Activated naive CD8-positive, alpha-beta T cell treated with anti-CD3 and anti-CD28 coated beads, Interleukin-2, amount 10 ng/mL, durations not matched to agents 7 days and 5 days (primary cell): ENCODE measurements around the gene CCDC200. TPM values are rescaled to one million over a fixed set of nuclear protein-coding genes. Genes with fewer than 3 reads are reported as not detected.
A peak's percentile ranks its signal among the peaks of the same experiment; 100 is the strongest.
"Not testable (repeated sequence)": the region's sequence is repeated elsewhere in the genome, so short reads cannot be mapped to it uniquely, and the experiment has no call there.

Experiments used
- ATAC-seq: fragments of 150-1000 bp; cut with Tn5 transposase; one replicate; pipeline ENCODE4 v1.10.0; 2021; ENCODE audit warnings: low read depth, moderate library complexity
- POLR2A ChIA-PET: fragments of 350-600 bp; sonication (Branson Sonifier 250); formaldehyde crosslinking; loops from one replicate; lab custom pipeline; 2021; ENCODE audit warnings: antibody characterized with exemption; lab: Charles Lee
- DNase-seq: peaks from one replicate; pipeline ENCODE4 v3.0.0; 2021
- H3K27ac Mint-ChIP-seq: one replicate; pipeline ENCODE4 v1.8.0; 2022; ENCODE audit warnings: mild to moderate bottlenecking, mixed read lengths
- H3K27me3 Mint-ChIP-seq: one replicate; pipeline ENCODE4 v1.8.0; 2022; ENCODE audit warnings: mild to moderate bottlenecking, moderate library complexity, mixed read lengths
- H3K36me3 Mint-ChIP-seq: one replicate; pipeline ENCODE4 v1.8.0; 2021; ENCODE audit warnings: mild to moderate bottlenecking, mixed read lengths
- H3K4me1 Mint-ChIP-seq: one replicate; pipeline ENCODE4 v1.8.0; 2021; ENCODE audit warnings: mixed read lengths
- H3K4me3 Mint-ChIP-seq: one replicate; pipeline ENCODE4 v1.8.0; 2022; ENCODE audit warnings: mild to moderate bottlenecking, moderate library complexity, mixed read lengths
- H3K9me3 Mint-ChIP-seq: one replicate; pipeline ENCODE4 v1.8.0; 2021; ENCODE audit warnings: mixed read lengths
- total RNA-seq, 2 experiments: library from RNA; stranded (reverse); gene quantifications; one replicate each; pipeline ENCODE4 v1.2.3, GENCODE V29; 2021

The CCDC200 gene
- total RNA-seq, 2 experiments from 2014 or later = 0.45 TPM; not detected in 1

DNA sequence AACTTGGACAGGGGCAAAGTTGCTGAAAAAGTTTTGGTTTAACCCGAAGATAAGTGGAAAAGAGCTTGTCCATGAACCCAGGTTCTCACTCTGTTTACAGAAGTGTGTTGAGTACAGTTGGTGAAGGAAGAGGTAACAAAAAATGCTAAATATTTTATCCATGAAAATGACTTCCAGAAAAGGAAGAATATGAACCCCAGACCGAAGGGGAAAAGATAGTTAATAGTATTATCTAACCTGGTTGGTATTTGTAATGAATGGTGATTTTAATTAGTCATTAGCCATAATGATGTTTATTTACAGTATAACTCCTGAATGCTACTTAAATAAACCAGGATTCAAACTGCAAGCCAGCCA is 17.3 kb downstream of the CCDC200 start:
- H3K9me3 Mint-ChIP-seq = no peaks in the 10 kb centered on the region
- peaks cover 14% of the 10 kb centered on the region for H3K36me3 Mint-ChIP-seq
- no peak for DNase-seq
- POLR2A ChIA-PET = interaction anchor here (0.6 to 10.4 kb wide), 12 partner anchors 9 to 273 kb away, joined by 3 to 221 read pairs (median 6); partner anchors contain the start of genes BRCA1, DHX8, NBR1 and RPL27
- peak overlapping the region; percentile 94 for H3K27ac Mint-ChIP-seq
- no peak for ATAC-seq
- peak overlapping the region; percentile 98 for H3K4me3 Mint-ChIP-seq
- peaks cover 18% of the 10 kb centered on the region for H3K4me1 Mint-ChIP-seq
- H3K27me3 Mint-ChIP-seq = no peaks in the 10 kb centered on the region

GRCh38 chr17:43210576-43210975 is 17.8 kb downstream of the CCDC200 start:
- no peaks in the 10 kb centered on the region for H3K27me3 Mint-ChIP-seq
- peaks cover 18% of the 10 kb centered on the region for H3K4me1 Mint-ChIP-seq
- H3K9me3 Mint-ChIP-seq = no peaks in the 10 kb centered on the region
- DNase-seq (no peak), ATAC-seq (no peak)
- H3K4me3 Mint-ChIP-seq = peak overlapping the region; percentile 98
- peaks cover 11% of the 10 kb centered on the region for H3K36me3 Mint-ChIP-seq
- POLR2A ChIA-PET = interaction anchor here (1.0 to 10.4 kb wide), 5 partner anchors 37 to 212 kb away, joined by 3 to 221 read pairs (median 11); partner anchors contain the start of genes NBR1 and RPL27
- H3K27ac Mint-ChIP-seq = peak overlapping the region; percentile 94

DNA sequence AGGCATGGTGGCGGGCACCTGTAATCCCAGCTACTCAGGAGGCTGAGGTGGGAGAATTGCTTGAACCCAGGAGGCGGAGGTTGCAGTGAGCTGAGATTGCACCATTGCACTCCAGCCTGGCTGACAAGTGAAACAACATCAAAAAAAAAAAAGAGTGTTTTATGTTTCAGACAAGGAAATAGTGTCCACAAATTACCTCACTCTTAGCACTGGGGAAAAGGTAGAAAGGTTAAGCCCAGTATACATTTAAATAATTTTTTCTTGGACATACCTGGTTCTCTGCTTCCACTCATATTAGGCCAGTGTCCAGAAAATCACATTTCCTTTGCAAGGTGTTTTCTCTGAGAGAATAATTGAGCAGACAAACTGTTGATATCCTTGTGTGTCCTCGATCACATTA is 25.4 kb downstream of the CCDC200 start:
- DNase-seq, H3K27me3 Mint-ChIP-seq, ATAC-seq, H3K4me3 Mint-ChIP-seq, H3K27ac Mint-ChIP-seq, H3K4me1 Mint-ChIP-seq, H3K9me3 Mint-ChIP-seq, POLR2A ChIA-PET: not testable (repeated sequence)
- peaks cover 31% of the 10 kb centered on the region for H3K36me3 Mint-ChIP-seq

DNA sequence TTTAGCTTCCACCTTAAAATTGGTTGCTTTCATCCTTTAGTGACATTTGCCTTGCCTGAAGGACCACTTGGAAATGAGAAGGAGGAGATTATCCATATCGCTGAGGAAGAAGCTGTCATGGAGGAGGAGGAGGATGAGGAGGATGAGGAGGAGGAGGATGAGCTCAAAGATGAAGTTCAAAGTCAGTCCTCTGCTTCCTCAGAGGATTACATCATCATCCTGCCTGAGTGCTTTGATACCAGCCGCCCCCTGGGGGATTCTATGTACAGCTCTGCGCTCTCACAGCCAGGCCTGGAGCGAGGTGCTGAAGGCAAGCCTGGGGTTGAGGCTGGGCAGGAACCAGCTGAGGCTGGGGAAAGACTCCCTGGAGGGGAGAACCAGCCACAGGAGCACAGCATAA is 28.3 kb downstream of the CCDC200 start:
- H3K36me3 Mint-ChIP-seq = peaks cover 26% of the 10 kb centered on the region
- POLR2A ChIA-PET = interaction anchor here (0.7 to 1.8 kb wide), 6 partner anchors 9 to 168 kb away, joined by 3 to 7 read pairs (median 4); partner anchors contain the start of gene TMEM106A
- no peak for DNase-seq
- no peak overlapping the region for H3K27ac Mint-ChIP-seq
- no peaks in the 10 kb centered on the region for H3K27me3 Mint-ChIP-seq
- no peaks in the 10 kb centered on the region for H3K9me3 Mint-ChIP-seq
- no peak overlapping the region for H3K4me3 Mint-ChIP-seq
- peaks cover 5% of the 10 kb centered on the region for H3K4me1 Mint-ChIP-seq
- ATAC-seq = no peak

DNA sequence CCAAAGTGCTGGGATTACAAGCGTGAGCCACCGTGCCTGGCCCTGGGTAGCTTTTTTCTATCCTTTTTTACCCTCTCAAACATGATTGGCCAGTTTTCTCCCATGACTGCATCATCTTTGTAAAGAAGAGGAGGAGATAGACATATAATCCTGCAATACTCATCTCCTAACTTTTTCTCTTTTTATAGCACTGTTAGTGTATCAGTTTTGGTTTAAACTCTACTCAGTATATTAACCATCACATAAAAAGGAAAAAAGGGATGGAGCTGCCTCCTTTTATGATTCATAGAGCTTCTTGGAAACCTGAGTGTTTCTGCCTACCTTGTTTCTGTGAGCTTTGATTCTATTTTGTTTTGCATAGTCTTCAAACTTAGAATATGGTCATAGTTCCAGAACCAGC is 28.8 kb downstream of the CCDC200 start:
- Mint-ChIP-seq H3K4me1 (peaks cover 5% of the 10 kb centered on the region), H3K4me3 (no peak overlapping the region), H3K36me3 (peaks cover 25% of the 10 kb centered on the region), H3K27ac (no peak overlapping the region), H3K27me3 (no peaks in the 10 kb centered on the region), H3K9me3 (no peaks in the 10 kb centered on the region)
- ATAC-seq = no peak
- POLR2A ChIA-PET = interaction anchor here (0.7 to 1.8 kb wide), 7 partner anchors 9 to 169 kb away, joined by 3 to 5 read pairs (median 4); partner anchors contain the start of gene TMEM106A
- DNase-seq = no peak

DNA sequence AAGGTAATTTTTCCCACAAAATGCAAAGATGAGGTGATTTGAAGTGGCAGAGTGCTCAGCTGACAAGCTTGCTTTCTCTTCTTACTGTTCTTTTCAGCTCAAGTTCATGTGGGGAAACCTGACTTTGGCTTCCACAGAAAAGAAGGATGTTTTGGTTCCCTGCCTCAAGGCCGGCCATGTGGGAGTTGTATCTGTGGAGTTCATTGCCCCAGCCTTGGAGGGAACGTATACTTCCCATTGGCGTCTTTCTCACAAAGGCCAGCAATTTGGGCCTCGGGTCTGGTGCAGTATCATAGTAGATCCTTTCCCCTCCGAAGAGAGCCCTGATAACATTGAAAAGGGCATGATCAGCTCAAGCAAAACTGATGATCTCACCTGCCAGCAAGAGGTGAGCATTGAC is 35.2 kb downstream of the CCDC200 start:
- H3K4me3 Mint-ChIP-seq = no peak overlapping the region
- no peaks in the 10 kb centered on the region for H3K27me3 Mint-ChIP-seq
- no peak overlapping the region for H3K27ac Mint-ChIP-seq
- peaks cover 4% of the 10 kb centered on the region for H3K4me1 Mint-ChIP-seq
- no peak for DNase-seq
- peaks cover 34% of the 10 kb centered on the region for H3K36me3 Mint-ChIP-seq
- H3K9me3 Mint-ChIP-seq = no peaks in the 10 kb centered on the region
- ATAC-seq = no peak
- POLR2A ChIA-PET = no interaction called here

GRCh38 chr17:43186656-43187055 is 41.8 kb downstream of the CCDC200 start:
- not testable (repeated sequence) for ATAC-seq, H3K4me3 Mint-ChIP-seq, H3K27me3 Mint-ChIP-seq, DNase-seq, H3K9me3 Mint-ChIP-seq, H3K4me1 Mint-ChIP-seq, H3K27ac Mint-ChIP-seq
- POLR2A ChIA-PET = interaction anchor here (0.5 to 0.7 kb wide), 2 partner anchors 13 to 608 kb away, joined by 3 to 4 read pairs; no protein-coding TSS in a partner anchor
- H3K36me3 Mint-ChIP-seq = peaks cover 28% of the 10 kb centered on the region

GRCh38 chr17:43183921-43184320 is 44.5 kb downstream of the CCDC200 start:
- ATAC-seq = no peak
- Mint-ChIP-seq H3K27ac (no peak overlapping the region), H3K4me1 (no peaks in the 10 kb centered on the region), H3K4me3 (no peak overlapping the region), H3K9me3 (peaks cover 1% of the 10 kb centered on the region), H3K27me3 (no peaks in the 10 kb centered on the region), H3K36me3 (peaks cover 18% of the 10 kb centered on the region)
- DNase-seq = no peak
- POLR2A ChIA-PET = interaction anchor here (0.6 to 0.7 kb wide), 2 partner anchors 285 to 441 kb away, joined by 3 to 4 read pairs; no protein-coding TSS in a partner anchor

DNA sequence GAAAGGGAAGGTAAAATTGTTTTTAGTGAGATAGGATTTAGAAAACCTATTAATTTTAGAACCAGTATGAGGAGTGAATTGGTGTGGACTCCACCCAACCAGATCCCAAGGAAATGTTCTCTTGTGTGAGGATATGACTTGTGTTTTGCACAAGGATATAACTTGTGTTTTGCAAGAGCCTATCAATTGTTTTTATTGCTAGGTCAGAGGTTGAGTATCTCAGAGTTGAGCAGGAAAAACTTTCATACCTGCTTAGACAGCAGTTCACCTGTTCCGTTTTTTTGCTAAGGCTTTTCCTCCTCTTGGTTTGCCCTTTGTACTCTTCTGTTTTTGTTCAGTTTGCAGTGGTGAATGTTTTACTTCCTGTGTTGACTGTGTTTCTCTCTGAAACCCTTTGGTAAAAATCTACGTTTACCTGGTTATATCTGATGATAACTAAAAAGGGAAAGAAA is 52.3 kb downstream of the CCDC200 start:
- no peaks in the 10 kb centered on the region for H3K9me3 Mint-ChIP-seq
- ATAC-seq = peak; percentile 13
- H3K4me1 Mint-ChIP-seq = peaks cover 31% of the 10 kb centered on the region
- no peak for DNase-seq
- peaks cover 32% of the 10 kb centered on the region for H3K36me3 Mint-ChIP-seq
- no peaks in the 10 kb centered on the region for H3K27me3 Mint-ChIP-seq
- POLR2A ChIA-PET = interaction anchor here (0.6 to 1.0 kb wide), 2 partner anchors 139 to 171 kb away, joined by 3 to 5 read pairs; no protein-coding TSS in a partner anchor
- peak overlapping the region; percentile 53 for H3K4me3 Mint-ChIP-seq
- peak overlapping the region; percentile 83 for H3K27ac Mint-ChIP-seq

- POLR2A ChIA-PET = interaction anchor here (1.0 kb wide), 1 partner anchor 140 kb away, joined by 3 read pairs; no protein-coding TSS in a partner anchor
- H3K4me1 Mint-ChIP-seq = peaks cover 31% of the 10 kb centered on the region
- no peaks in the 10 kb centered on the region for H3K27me3 Mint-ChIP-seq
- no peaks in the 10 kb centered on the region for H3K9me3 Mint-ChIP-seq
- DNase-seq (no peak), ATAC-seq (no peak)
- peaks cover 29% of the 10 kb centered on the region for H3K36me3 Mint-ChIP-seq
- H3K27ac Mint-ChIP-seq = peak overlapping the region; percentile 83
- H3K4me3 Mint-ChIP-seq = peak overlapping the region; percentile 53
These were observed 53.0 kb downstream of the CCDC200 start for GRCh38 chr17:43175213-43176118.

DNA sequence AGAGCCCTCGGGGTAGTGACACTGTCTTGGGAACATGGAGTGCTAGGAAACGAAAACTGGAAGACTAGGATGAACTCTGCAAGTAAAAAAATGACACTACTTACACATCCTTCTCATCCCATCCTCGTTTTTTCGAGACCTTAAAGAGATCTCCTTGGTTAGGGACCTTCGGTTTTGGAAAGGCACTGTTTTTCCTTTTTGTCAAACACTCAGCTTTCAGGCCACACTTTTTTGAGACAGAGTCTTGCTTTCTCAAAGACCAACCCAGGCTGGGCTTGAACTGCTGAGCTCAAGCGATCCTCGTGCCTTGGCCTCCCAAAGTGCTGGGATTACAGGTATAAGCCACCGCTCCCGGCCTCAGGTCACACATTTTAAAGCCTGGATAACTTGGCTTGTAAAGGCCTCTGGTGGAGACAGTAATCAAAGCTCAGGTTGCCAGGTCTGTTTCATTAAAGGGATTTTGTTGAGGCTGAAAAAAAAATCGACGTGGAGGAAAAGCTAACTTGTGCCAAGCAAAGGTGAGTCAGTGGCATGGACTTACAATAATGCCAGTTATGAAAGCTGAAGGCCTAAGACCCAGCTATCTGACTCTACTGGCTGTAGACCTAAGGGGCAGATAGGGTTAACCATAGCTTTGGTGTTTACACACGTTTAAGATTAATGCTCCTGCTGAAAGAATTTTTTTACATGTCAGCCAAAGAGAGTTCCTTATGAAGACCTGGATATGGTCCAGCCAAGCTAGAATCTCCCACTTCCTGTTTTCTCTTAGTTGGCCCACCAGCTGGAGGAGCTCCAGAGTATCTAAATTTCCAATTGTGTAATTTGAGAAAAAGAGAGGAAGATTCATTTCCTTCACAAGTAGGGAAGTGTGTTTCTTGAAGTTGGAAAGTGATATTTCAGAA is 56.6 kb downstream of the CCDC200 start:
- Mint-ChIP-seq H3K4me3 (no peak overlapping the region), H3K36me3 (peaks cover 20% of the 10 kb centered on the region), H3K4me1 (peaks cover 32% of the 10 kb centered on the region), H3K27me3 (no peaks in the 10 kb centered on the region), H3K27ac (no peak overlapping the region), H3K9me3 (no peaks in the 10 kb centered on the region)
- POLR2A ChIA-PET = interaction anchor here (0.7 to 3.7 kb wide), 12 partner anchors 40 to 217 kb away, joined by 3 to 51 read pairs (median 4); partner anchors contain the start of genes BRCA1, RPL27 and TMEM106A
- DNase-seq (peak; percentile 34), ATAC-seq (no peak)
